ENCODE measurements around the gene PPM1D.

The PPM1D gene

GRCh38 chr17:60675997-60676396, 76.0 kb downstream of the PPM1D start:
- Histone ChIP-seq H3K4me2 (ENCODE audit: low read depth, low read length, poor library complexity, severe bottlenecking) (no peak overlapping the region), H3K27me3 (ENCODE audit: insufficient read depth, low read length, poor library complexity, severe bottlenecking) (no peaks in the 10 kb centered on the region), H3K79me2 (ENCODE audit: insufficient read depth, low read length) (no peaks in the 10 kb centered on the region), H3K36me3 (ENCODE audit: insufficient read depth, low read length) (no peaks in the 10 kb centered on the region), H3K9ac (ENCODE audit: low read depth, low read length, poor library complexity, severe bottlenecking) (no peak overlapping the region), H3K4me3 (ENCODE audit: low read length, poor library complexity, severe bottlenecking) (no peak overlapping the region), H2AFZ (ENCODE audit: low read length) (no peak overlapping the region), H3K4me1 (ENCODE audit: insufficient read depth, low read length, poor library complexity, severe bottlenecking) (peaks cover 14% of the 10 kb centered on the region), H3K9me2 (replicated peaks; ENCODE audit: low read depth, low read length) (no peaks in the 10 kb centered on the region), H3K9me3 (ENCODE audit: insufficient read depth, low read depth, low read length) (no peaks in the 10 kb centered on the region), H4K20me1 (ENCODE audit: insufficient read depth, low read length, poor library complexity, severe bottlenecking) (no peaks in the 10 kb centered on the region), H3F3A (ENCODE audit: low read depth) (no peaks in the 10 kb centered on the region)
- no peak for TF ChIP-seq EZH2phosphoT487 (IDR thresholded peaks at IDR 0.05; ENCODE audit: borderline replicate concordance)
- no peak for TF ChIP-seq CTCF (conservative IDR thresholded peaks at IDR 0.05; ENCODE audit: low read length)

GRCh38 chr17:60676758-60677307, 76.8 kb downstream of the PPM1D start:
- TF ChIP-seq EZH2phosphoT487 (IDR thresholded peaks at IDR 0.05; ENCODE audit: borderline replicate concordance) (no peak), CTCF (conservative IDR thresholded peaks at IDR 0.05; ENCODE audit: low read length) (no peak)
- peak overlapping the region; percentile 96 for H2AFZ ChIP-seq (ENCODE audit: low read length)
- H3K36me3 ChIP-seq (ENCODE audit: insufficient read depth, low read length): no peaks in the 10 kb centered on the region
- peak overlapping the region; percentile 77 for H3K9ac ChIP-seq (ENCODE audit: low read depth, low read length, poor library complexity, severe bottlenecking)
- no peaks in the 10 kb centered on the region for H3K79me2 ChIP-seq (ENCODE audit: insufficient read depth, low read length)
- no peaks in the 10 kb centered on the region for H3F3A ChIP-seq (ENCODE audit: low read depth)
- no peaks in the 10 kb centered on the region for H3K9me2 ChIP-seq (replicated peaks; ENCODE audit: low read depth, low read length)
- H3K4me1 ChIP-seq (ENCODE audit: insufficient read depth, low read length, poor library complexity, severe bottlenecking): peaks cover 14% of the 10 kb centered on the region
- H3K4me2 ChIP-seq (ENCODE audit: low read depth, low read length, poor library complexity, severe bottlenecking): peak overlapping the region; percentile 90
- H4K20me1 ChIP-seq (ENCODE audit: insufficient read depth, low read length, poor library complexity, severe bottlenecking): no peaks in the 10 kb centered on the region
- H3K27me3 ChIP-seq (ENCODE audit: insufficient read depth, low read length, poor library complexity, severe bottlenecking): no peaks in the 10 kb centered on the region
- H3K4me3 ChIP-seq (ENCODE audit: low read length, poor library complexity, severe bottlenecking): peak overlapping the region; percentile 87
- H3K9me3 ChIP-seq (ENCODE audit: insufficient read depth, low read depth, low read length): no peaks in the 10 kb centered on the region

GRCh38 chr17:60677308-60678117, 77.5 kb downstream of the PPM1D start, which contains the start of gene BCAS3:
BCAS3 (plus strand) TSS chr17:60677851.
- H3K4me1 ChIP-seq (ENCODE audit: insufficient read depth, low read length, poor library complexity, severe bottlenecking): peaks cover 14% of the 10 kb centered on the region
- H3K27me3 ChIP-seq (ENCODE audit: insufficient read depth, low read length, poor library complexity, severe bottlenecking): no peaks in the 10 kb centered on the region
- peak within 1 kb of the TSS; percentile 77 for H3K9ac ChIP-seq (ENCODE audit: low read depth, low read length, poor library complexity, severe bottlenecking)
- H2AFZ ChIP-seq (ENCODE audit: low read length): peak within 1 kb of the TSS; percentile 96
- peak within 1 kb of the TSS; percentile 90 for H3K4me2 ChIP-seq (ENCODE audit: low read depth, low read length, poor library complexity, severe bottlenecking)
- H3K4me3 ChIP-seq (ENCODE audit: low read length, poor library complexity, severe bottlenecking): peak within 1 kb of the TSS; percentile 87
- H3F3A ChIP-seq (ENCODE audit: low read depth): no peaks in the 10 kb centered on the region
- no peaks in the 10 kb centered on the region for H3K79me2 ChIP-seq (ENCODE audit: insufficient read depth, low read length)
- H3K9me3 ChIP-seq (ENCODE audit: insufficient read depth, low read depth, low read length): no peaks in the 10 kb centered on the region
- H4K20me1 ChIP-seq (ENCODE audit: insufficient read depth, low read length, poor library complexity, severe bottlenecking): no peaks in the 10 kb centered on the region
- no peaks in the 10 kb centered on the region for H3K36me3 ChIP-seq (ENCODE audit: insufficient read depth, low read length)
- no peak for TF ChIP-seq CTCF (conservative IDR thresholded peaks at IDR 0.05; ENCODE audit: low read length)
- no peak for TF ChIP-seq EZH2phosphoT487 (IDR thresholded peaks at IDR 0.05; ENCODE audit: borderline replicate concordance)
- H3K9me2 ChIP-seq (replicated peaks; ENCODE audit: low read depth, low read length): no peaks in the 10 kb centered on the region

Measured in Loucy (cell line).